NCI-H1436 treated with DMSO at 0.1 percent for 48 hours (cell line): Measurements from ENCODE around the gene NOX5.

ENCODE experiments used
- DNase-seq: peaks from one replicate; lab custom pipeline; 2025; lab: John Stamatoyannopoulos, UW

Gene NOX5

GRCh38 chr15:69081310-69082004 is 67.0 kb downstream of the NOX5 start:
- no peak for DNase-seq

GRCh38 chr15:69082021-69082502 is 67.6 kb downstream of the NOX5 start:
- DNase-seq, result no peak

- no peak for DNase-seq
Observed at GRCh38 chr15:69082554-69082953, 68.1 kb downstream of the NOX5 start.

GRCh38 chr15:69084404-69085030 is 70.0 kb downstream of the NOX5 start:
- no peak for DNase-seq

DNA sequence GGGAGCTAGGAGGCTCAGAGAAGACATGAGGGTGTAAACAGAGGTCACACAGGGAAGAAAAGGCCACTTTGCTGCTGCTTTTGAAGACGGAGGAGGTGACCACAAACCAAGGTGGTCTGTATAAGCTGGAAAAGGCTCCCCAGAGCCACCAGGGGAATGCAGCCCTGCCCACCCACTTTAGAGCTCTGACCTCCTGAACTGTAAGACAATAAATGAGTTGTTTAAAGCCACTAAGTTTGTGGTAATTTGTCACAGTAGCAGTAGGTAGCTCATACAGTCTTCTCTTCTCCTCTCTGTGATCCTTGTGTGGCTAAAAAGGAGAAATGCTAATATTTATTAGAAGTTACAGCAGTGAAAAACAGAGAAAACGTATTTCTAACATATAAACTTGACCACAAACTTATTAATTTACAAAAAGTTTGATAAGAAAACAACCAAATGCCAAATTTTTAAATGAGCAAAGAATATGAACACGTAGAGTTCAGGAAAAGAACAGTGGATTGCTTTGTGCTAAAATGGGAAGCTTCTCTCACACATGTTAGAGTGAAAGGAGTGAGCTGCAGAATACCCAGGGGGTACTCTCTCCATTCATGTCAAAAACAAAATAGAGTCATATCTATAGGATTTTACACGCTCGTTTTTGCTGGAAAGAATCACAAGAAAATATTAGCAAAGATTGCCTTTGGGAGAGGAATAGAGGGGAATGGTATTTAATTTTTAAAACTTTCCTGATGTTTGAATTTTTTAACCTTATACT is 71.0 kb downstream of the NOX5 start:
- no peak for DNase-seq

DNA sequence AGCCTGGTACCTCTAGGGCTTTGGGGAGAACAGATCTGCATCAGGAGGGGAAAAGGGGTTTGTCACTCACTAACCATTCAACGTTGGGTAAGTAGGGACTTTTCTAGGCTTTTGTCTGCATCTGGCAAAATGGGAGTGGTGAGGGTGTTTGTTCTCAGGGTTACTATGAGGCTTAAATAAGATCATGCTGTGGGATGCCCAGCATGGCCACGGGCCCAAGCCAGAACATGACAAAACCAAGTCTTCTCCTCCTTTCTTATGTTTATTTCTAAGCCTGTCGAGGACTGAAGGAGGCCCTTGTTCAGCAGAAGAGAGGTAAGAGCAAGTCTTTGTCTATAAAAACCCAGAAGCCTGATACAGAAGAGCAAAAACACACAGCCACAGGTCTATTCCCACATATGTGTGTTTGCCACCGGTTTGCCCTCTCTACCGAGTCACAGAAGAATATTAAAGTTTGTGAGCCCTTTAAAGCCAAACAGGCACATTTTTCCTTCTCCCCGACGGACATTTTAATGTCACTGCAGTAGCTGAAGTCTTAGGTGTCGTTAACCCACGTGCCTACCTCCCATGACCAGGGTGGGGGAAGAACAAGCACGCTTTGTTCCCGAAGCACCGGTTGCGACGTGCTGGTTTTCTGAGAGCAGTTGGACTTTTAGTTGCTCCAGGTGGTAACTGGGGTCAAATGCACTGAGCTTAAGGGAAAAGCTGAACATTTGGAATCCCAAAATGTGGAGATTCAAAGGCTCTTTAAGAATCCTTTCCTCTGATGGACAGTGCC is 72.1 kb downstream of the NOX5 start:
- DNase-seq, result no peak

GRCh38 chr15:69087366-69087976 is 73.0 kb downstream of the NOX5 start:
- no peak for DNase-seq

- no peak for DNase-seq
Observed at GRCh38 chr15:69088300-69088965, 73.9 kb downstream of the NOX5 start.

DNA sequence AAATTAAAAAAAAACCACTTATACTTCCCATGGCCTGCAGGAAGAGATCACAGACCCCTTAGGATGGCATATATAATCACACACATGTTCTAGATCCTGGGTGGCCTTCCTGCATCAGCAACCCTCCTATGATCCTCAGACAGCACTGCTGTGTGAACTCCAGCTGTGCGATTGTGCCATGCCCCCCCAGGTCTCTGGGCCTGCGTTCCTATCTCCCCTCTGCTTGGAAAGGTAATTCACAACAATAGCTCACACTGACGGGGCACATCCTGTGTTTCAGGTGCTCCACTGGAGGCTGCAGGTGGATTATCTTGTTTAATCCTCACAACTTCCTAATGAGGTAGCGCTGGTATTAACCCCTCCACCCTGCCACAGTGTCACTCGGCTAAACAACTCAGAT is 74.8 kb downstream of the NOX5 start:
- no peak for DNase-seq

GRCh38 chr15:69090197-69090948 is 75.9 kb downstream of the NOX5 start:
- DNase-seq, result no peak

DNA sequence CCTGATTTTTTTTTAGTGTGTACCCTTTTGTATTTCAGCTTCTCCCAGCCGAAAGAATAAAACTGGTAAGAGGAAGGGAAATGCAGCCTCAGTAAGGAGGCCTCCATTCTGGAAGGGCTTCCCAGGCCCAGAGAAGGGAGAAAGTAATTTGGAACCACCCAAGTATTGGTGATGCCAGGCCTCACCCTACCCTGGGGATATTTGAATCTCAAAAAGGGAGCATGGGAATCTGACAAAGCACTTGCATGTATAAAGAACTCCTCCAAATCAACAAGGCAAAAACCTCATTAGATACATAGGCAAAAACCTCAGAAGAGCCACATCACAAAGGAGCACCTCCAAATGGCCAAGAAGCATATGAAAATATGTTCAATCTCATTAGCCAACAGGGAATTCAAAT is 77.2 kb downstream of the NOX5 start:
- no peak for DNase-seq

GRCh38 chr15:69092159-69092558 is 77.7 kb downstream of the NOX5 start:
- no peak for DNase-seq

- DNase-seq, result no peak
Observed at GRCh38 chr15:69093127-69093526, 78.6 kb downstream of the NOX5 start.

DNA sequence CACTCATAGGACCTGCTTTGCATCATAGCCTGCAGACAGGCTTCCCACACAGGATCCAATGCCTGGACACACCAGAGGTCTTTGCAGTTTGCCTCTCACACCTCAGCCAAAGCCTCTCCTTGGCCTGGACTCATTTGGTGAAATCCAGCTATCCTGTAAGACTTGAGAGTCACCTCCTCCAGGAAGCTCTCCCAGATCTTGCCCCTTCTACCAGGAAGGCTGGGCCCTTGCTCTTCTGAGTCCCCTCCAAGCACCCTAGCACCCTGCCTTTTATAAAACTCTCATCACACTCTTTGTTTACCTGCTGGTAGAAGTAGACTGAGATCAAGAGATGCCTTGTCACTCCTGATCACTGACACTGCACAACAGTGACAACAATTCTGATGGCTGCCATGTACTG is 79.1 kb downstream of the NOX5 start:
- no peak for DNase-seq

DNA sequence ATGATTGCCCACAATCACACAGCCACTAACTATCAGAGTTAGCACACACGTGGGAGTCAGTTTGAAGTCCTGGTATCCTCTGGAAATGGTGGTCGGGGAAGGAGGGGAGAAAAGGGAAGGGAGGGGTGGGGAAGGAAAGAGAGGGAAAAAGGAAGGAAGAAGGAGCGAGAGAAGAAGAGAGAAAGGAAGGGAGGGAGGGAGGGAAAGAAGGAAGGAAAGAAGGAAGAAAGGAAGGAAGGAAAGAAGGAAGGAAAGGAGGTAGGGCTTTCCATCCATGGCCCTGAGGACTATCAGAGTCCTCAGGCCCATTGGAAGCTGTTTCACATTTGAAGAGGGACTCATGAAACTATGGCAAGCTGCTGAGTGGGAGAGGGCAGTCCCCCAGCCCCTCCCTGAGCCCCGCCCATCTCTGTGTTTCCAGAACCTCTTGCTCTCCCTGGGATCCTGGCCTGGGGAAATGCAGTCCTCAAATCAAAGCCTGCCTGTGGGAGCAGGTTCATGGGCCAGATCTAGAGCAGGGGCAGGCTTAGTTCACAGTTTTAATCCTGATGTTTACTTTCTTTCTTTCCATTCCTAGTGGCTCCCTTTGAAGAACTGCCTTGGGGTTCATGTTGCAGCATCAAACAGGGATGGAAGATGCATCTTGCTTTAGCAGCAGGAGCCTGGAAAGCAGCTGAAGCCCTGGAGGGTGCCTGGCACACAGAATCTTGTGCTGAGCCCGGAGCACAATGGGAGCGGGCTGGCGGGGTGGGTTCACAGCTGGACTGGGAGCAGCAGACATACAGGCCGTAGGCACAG is 79.8 kb downstream of the NOX5 start:
- no peak for DNase-seq

DNA sequence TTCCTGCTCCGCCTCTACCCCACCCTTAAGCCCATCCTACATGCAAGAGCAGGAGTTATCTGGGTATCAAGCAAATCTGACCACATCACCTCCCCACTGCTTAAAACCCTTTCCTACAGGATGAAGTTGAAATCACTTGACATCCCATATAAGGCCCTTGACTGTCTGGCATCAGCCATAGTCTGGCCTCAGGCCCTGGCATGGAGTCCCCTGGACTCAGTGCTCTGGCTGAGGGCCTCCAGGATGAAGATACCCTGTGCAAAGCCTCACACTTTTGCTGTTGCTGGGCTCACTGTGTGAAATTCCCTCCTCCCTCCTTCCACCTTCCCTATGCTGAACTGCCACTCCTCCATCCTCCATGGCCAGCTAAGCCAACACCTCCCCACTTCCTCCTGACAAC is 80.8 kb downstream of the NOX5 start:
- no peak for DNase-seq

- DNase-seq, result no peak
Observed at GRCh38 chr15:69096196-69096595, 81.7 kb downstream of the NOX5 start.

- no peak for DNase-seq
Observed at GRCh38 chr15:69096626-69097025, 82.1 kb downstream of the NOX5 start.

GRCh38 chr15:69098771-69099170 is 84.3 kb downstream of the NOX5 start:
- no peak for DNase-seq

- no peak for DNase-seq
Observed at GRCh38 chr15:69099941-69100340, 85.4 kb downstream of the NOX5 start.
